Stimulated activated CD8-positive, alpha-beta memory T cell treated with anti-CD3 and anti-CD28 coated beads, Interleukin-4, amount 100 ng/mL, for 24 hours (primary cell): Measurements from ENCODE around the gene VWA1.
"Not testable (repeated sequence)": the region's sequence is repeated elsewhere in the genome, so short reads cannot be mapped to it uniquely, and the experiment has no call there.

ENCODE experiments used
- DNase-seq: peaks from one replicate; pipeline ENCODE4 v3.0.0-alpha.2; 2020; ENCODE audit warnings: low read depth

Gene VWA1

DNA sequence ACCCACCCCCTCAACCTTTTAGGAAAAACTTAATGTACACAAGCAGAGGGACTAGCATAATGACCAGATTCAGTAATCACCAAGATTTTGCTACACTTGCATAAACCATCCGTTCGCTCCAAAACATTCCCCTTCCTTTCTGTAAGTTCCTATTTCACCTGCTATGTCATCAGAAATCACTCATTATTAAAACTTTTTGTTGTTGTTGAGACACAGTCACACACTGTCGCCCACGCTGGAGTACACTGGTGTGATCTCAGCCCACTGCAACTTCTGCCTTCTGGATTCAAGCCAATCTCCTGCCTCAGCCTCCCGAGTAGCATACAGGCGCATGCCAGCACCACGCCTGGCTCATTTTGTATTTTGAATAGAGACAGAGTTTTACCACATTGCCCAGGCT, 31.8 kb upstream of the VWA1 start:
- no peak for DNase-seq

DNA sequence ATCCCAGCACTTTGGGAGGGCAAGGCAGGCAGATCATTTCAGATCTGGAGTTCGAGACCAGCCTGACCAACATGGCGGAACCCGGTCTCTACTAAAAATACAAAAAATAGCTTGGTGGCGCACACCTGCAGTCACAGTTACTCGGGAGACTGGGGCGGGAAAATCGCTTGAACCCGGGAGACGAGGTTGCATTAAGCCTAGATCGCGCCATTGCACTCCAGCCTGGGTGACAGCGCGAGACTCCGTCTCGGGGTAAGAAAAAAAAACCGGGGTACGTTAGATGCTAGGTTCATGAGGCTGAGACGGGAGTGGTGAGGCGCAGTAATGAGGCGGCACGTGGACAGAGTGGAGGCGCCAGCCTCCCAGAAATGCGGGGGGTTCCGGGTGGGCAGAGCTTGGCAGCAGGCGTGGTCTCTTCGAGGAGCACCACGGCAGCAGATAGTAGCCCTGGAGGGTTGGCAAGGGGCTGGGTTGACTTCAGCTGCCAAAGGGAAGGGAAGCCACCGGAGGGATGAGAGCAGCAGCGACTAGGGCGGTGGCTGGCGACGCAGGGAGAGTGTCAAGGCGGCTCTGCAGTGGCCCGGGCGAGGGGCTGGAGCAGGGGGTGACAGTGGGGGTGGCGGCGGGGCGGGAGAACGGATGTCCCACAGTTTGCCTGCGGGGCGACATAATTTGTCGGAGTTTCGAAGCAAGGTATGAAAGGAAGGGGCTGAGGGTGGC, 29.2 kb upstream of the VWA1 start:
- no peak for DNase-seq

DNA sequence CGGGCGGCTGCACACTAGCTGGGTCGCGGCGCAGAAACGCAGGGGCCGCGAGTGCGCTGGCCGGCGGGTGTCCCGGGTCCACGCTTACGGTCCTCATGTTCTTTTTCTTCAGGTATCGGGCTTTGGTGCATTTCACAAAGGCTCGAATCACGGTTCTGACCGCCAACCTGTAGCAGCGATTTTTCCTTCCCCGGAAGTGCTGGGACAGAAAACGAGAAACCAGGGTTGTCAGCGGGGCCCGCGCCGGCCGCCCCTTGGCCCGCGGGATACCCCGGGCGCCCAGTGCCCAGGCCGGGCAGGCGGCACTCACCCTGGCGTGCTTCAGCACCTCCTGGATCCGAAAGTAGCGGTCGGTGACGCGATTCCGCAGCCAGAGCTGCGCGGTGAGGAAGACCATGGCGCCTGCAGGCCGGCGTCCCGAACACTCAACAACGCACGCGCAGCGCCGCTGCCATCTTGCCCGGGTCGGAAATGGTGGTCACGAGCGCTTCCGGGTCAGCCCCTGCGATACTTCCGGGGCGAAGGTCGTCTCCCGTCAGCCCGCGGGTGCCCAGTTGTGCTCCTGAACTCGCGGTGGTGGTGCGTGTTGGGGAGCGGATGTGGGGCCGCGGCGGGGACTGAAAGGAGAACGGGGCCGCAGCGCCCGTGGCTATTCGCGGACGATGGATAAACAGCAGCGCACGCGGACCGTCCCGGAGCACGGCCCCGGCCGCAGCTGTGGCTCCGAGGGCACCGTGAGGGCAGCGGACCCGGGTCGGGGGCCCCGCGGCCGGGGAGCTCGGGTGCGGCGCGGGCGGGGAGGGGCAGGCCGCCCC, 28.5 kb upstream of the VWA1 start, which contains the start of gene MRPL20:
Gene MRPL20, minus strand, starts transcription at position 473 of the 815 bp plus-strand sequence. Its CDS starts 76 bp downstream, at position 397.
- peak; percentile 94 for DNase-seq

DNA sequence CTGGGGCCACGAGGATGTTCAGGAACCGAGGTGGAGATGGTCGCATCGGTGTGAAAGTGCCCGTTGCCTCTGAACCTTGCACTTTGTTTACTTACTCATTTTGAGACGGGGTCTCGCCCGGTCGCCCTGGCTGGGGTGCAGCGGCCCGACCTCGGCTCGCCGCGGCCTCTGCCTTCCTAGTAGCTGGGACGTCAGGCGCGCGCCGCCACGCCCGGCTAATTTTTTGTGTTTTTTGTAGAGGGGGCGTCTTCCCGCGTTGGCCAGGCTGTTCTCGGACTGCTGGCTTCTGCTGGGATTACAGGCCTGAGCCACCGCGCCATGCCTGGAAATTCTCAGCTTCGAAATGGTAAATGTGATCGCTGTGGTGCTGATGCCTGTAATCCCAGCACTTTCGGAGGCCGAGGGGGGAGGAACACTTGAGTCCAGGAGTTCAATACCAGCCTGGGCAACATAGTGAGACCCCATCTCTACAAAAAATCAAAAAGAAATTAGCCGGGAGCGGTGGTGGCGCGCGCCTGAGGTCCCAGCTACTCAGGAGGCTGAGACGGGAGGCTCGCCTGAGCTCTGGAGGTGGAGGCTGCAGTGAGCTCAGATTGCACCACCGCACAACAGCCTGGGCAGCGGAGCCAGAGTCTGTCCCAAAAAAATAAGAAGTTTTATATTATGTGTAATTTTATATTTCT, 27.7 kb upstream of the VWA1 start:
- no peak for DNase-seq

DNA sequence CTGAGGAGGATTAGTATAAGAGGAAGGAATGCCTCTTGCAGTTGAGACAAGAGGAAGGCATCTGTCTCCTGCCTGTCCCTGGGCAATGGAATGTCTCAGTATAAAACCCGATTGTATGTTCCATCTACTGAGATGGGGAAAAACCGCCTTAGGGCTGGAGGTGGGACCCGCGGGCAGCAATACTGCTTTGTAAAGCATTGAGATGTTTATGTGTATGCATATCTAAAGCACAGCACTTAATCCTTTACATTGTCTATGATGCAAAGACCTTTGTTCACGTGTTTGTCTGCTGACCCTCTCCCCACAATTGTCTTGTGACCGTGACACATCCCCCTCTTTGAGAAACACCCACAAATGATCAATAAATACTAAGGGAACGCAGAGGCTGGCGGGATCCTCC, 25.3 kb upstream of the VWA1 start:
- DNase-seq = not testable (repeated sequence)

DNA sequence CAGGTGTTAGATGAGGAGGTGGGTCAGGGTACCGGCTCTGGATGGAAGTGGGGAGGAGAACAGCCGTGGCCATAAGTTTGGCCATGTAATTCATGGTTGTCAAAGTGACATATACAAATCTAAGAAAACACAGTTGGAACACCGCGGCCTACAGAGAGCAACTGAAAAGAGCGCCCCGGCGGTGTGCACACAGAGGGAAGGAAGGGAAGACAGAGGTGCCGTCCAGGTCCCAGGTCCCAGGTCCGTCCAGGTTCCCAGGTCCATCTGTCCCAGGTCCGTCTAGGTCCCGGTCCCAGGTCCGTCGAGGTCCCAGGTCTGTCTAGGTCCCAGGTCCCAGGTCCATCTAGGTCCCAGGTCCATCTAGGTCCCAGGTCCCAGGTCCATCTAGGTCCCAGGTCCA, 23.9 kb upstream of the VWA1 start:
- no peak for DNase-seq

DNA sequence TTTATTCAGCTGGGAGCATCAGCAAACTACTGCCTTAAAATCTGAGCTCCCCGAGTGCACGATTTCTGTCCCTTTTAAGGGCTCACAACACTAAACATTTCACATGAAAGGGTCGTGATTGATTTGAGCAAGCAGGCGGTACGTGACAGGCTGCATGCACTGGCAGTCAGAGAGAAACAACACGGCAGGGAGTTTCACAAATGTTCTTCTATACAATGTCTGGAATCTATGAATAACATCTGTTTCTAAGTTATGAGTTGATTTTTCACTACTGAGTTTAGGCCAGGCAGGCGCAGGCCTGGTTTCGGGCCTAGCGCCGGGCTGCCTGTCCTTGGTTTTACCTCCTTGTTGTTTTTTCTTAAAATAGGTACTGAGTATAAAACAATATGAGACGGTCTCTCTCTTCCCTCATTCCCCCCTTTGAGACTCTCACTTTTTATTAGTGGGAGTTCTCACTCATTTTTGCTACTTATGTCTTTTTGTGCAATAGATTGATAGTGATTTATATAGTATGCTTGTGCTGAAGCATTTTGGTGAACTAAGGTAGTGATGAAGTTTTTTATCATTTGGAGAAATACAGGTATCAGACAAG, 23.1 kb upstream of the VWA1 start:
- not testable (repeated sequence) for DNase-seq

DNA sequence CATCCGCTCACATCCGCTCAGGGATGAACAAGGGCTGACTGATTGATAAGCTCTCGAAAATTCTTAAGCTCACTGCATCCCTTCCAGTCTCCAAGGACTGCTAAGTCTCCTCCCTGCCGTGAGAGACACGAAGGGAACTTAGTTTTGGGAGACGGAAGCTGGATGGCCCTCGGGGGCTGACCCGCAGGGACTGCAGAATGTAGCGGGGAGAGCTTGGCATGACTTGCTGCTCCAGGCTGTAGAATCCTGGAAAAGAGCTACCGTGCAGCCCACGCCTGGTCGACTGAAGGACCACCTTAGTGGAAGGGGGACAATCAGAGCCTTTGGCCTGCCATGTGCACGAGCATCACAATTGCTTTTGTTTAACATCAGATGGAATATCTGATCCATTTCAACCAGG, 19.7 kb upstream of the VWA1 start:
- no peak for DNase-seq

DNA sequence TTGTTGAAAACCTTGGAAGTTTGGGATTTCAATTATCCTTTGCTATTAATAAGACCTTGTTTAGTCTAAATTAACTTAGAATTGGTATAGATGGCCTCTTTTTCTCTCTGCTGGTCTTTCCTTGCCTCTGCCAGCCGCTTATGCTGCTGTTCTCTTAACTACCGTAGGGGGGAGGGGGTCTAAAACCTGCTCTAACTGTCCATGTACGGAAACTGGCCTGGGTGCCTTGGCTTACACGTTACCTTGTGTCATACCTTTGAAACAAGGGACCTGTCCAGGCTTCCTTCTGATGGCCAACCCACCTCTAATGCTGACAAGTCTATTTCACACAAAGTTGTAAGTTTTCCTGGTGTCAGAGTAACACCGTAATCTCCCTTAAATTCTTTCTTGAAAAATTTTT, 18.1 kb upstream of the VWA1 start:
- DNase-seq = not testable (repeated sequence)

DNA sequence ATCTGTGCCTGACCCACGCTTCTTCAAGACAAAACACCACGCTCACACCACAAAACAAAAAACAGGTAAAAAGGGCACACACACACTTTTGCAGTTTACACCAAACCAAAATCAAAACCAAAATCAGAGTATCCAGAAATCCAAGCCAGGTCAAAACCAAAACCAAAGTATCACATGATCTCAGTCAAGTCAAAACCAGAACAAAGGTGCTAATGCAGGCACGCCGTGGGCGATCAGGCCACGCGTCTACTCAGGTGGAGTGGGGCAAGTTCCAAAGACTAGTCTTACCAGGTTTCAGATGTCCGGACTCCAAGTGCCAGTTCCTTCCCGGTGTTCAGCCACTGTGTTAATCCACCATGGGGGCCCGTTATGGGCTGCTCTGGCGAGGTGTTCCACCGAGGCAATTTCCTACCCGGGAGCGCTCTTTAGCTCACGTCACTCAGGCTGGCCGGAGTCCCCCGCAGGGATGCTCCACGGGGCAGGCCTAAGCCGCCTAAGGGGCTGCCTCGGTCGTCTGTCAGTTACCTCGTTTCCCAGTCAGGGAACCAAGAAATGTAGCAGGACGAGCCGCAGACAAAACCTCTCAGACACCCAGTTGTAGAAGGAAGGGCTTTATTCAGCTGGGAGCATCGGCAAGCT, 17.5 kb upstream of the VWA1 start:
- not testable (repeated sequence) for DNase-seq

DNA sequence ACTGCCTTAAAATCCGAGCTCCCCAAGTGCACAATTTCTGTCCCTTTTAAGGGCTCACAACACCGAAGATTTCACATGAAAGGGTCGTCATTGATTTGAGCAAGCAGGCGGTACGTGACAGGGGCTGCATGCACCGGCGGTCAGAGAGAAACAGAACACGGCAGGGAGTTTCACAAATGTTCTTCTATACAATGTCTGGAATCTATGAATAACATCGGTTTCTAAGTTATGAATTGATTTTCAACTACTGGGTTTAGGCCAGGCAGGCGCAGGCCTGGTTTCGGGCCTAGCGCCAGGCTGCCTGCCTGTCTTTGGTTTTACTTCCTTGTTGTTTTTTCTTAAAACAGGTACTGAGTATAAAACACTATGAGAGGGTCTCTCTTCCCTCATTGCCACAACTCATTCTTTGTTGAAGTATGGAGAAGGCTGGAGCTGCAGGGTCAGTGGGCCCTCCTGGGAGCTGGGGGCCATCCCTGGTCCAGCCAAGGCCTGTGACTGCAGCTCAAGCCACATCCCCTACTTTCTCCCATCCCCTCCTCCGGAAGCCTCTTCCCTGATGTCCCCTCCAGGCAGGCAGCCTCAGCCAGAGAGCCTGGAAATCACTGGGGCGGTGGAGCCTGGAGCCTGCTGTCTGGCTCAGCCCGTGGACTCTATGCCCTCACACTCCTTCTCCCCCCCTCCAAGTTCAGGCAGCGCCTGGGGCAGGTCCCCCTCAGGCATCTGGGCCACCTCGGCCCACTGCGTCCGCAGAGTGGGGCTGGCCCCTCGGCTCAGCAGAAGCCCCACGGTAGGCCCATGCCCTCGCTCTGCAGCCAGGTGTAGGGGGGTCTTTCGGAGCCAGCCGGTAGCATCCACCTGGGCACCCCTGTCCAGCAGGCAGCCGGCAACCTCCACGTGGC, 16.8 kb upstream of the VWA1 start:
- DNase-seq = no peak

DNA sequence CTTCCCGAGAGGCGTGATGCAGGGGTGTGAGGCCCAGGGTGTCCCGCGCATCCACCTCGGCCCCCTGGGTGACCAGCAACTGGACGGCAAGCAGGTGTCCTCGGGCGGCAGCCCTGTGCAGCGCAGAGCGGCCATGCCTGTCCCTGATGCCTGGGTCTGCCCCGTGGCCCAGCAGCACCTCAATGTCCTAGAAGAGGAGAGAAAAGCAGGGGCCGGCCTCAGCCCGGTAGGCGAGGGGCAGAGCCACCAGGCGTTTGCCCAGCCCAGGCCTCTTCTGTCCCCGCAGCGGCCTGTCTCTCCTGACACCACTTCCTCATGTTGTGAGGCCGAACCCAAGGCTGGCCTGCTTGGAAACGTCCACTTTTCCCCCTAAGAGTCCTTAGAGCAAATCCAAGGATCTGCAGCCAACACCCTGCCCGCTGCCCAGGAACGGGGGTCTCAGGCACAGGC, 16.1 kb upstream of the VWA1 start:
- DNase-seq = no peak

DNA sequence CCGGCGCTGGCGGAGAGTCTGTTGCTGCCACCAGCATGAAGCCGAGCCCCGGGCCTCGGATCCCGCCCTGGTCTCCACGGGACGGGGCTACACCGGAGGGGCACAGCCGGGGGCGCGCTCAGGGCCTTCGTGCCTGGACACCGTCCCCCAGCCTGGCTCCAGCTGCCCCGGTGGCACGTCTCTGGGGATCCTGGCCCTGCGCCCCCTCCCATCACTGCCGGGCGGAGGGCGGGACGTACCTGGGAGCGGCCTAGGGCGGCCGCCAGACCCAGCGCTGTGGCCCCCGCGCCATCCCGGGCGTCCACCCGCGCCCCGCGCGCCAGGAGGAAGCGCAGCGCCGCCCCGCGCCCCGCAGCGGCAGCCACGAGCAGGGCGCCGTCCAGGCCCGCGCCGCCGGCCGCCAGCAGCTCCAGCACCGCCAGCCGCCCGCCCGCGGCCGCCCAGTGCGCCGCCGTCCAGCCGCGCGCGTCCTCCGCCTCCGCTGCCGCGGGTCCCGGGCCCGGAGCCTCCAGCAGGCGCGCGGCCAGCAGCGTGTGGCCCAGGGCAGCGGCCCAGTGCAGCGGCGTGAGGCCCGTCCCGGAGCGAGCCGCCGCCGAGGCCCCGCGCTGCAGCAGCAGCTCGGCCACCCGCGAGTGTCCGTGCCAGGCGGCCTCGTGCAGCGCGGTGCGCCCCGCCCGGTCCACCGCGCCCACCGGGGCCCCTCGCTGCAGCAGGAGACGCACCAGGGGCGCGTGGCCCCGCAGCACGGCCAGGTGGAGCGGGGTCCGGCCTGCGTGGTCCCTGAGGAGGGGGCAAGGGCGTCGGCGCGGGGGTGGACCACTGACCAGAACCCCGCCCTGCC, 15.5 kb upstream of the VWA1 start:
- no peak for DNase-seq

DNA sequence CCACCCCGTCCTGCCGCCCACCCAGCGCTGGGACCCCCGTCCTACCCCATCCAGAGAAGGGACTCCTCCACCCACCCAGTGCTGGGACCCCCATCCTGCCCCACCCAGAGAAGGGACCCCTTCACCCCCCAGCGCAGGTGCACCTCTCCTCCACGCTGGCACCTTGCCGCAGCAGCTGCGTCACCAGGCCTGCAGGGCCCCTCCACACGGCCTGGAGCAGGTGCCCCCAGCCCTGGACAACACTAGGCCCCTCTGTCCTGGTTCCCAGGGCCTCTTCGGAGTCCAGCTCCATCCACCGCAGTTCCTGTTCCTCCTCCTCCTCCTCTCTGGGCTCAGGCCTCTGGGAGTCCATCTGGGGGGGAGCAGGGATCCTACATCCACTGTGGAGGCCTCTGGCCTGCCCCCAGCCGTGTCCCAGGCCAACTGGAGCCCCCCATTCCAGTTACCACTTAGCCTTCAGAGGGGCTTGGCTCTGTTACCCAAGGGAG, 14.8 kb upstream of the VWA1 start:
- no peak for DNase-seq

DNA sequence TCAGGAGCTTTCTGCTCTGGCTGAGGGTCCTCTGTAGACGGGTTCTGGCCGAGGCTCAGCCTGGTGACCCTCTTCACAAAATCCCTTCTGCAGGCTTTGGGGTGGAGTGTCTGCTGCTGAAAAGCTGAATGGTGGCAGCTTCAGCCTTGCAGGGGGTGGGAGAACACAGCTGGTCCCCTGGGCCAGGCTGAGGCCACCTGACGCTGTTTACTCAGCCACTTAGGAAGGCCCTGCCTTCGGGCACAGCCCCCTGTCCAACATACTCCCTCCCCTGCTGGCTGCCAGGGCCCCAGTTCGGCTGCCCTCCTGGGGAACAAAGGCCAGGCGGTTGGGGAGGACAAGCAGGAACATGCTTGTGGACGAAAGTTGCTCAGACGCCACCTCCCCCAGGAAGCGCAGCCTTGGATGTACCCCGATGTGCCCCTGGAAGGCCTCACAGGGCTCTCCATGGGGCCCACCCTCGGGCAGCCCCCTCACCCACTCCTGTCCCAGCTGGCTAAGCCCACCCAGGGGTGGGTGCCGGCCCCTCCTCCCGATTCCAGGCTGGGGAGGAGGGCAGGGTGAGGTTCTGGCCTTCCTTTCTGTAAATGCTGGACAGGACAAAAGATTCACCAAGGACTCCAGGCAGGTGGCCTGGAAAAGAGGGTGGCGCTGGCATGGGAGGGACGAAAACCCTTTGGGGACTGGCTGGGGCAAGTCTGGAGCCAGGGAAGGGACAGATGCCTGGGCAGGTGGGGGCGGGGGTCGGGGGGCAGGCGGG, 14.2 kb upstream of the VWA1 start, which contains the start of gene ANKRD65:
Gene ANKRD65, minus strand, starts transcription at position 130 of the 760 bp plus-strand sequence. CDS start 271 bp downstream, outside the sequence.
- no peak for DNase-seq

DNA sequence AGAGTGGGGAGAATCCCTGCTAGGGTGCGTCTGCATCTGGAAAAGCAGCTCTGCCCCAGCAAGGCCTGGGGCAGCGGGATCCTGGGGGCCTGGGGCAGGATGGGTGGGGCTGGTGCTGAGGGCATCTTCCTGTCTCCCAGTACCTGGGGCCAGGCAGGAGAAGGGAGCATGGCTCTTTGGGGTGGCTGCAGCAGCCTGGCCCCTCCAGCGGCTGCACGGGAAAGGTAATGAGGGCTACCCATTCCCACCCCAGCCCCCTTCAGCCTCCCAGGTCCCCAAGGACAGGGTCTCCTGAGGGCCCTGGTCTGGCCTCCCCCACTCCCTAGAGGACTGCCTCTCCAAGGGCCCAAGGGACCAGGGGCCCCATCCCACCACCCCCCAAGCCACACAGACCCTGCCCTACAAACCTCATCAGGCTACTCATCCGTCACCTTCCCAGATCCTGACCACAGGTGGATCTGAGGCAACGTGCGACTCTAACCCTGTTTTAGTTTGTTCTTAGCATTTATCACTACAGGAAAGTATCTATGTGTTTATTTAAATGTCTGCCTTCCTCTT, 13.5 kb upstream of the VWA1 start:
- DNase-seq = no peak

DNA sequence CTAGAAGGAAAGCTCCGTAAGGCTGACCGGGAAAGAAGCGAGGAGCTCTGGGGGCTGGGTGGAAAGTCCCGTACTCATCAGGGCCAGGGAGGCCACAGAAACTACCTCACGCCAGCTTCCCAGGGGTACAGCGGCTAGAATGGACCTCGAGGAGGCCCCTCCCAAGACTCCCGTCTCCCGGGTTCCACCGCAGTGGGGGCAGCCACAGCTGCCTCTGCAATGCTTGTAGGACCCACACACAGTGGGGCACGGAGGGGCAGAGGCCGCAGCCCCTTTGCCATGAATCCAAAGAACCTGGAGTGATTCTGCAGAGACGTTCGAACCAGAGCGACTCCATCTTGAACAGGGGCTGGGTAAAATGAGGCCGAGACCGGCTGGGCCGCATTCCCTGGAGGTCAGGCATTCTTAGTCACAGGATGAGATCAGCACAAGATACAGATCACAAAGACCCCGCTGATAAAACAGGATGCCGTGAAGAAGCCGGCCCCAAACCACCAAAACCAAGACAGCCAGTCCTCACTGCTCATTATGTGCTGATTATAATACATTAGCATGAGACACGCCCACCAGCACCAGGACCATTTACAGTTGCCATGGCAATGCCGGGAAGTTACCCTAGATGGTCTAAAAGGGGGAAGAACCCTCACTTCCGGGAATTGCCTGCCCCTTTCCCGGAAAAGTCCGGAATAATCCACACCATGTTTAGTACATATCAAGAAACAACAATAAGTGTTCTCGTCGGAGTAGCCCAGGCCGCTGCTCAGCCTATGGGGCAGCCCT, 12.8 kb upstream of the VWA1 start:
- DNase-seq = no peak

DNA sequence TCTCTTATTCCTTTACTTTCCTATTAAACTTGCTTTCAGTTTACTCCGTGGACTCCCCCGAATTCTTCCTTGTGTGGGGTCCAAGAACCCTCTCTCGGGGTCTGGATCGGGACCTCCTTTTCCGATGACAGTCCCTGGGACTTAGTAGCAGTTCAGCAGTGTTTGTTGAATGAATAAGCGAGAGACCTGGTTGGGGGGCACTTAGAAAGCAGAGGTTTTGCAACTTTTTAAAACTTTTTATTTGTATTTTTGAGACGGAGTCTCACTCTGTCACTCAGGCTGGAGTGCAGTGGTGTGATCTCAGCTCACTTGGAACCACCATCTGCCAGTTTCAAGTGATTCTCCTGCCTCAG, 12.3 kb upstream of the VWA1 start:
- DNase-seq = no peak
